ENCODE measurements around the gene LILRB3.
"Not testable (repeated sequence)": the region's sequence is repeated elsewhere in the genome, so short reads cannot be mapped to it uniquely, and the experiment has no call there.

LILRB3 gene

DNA sequence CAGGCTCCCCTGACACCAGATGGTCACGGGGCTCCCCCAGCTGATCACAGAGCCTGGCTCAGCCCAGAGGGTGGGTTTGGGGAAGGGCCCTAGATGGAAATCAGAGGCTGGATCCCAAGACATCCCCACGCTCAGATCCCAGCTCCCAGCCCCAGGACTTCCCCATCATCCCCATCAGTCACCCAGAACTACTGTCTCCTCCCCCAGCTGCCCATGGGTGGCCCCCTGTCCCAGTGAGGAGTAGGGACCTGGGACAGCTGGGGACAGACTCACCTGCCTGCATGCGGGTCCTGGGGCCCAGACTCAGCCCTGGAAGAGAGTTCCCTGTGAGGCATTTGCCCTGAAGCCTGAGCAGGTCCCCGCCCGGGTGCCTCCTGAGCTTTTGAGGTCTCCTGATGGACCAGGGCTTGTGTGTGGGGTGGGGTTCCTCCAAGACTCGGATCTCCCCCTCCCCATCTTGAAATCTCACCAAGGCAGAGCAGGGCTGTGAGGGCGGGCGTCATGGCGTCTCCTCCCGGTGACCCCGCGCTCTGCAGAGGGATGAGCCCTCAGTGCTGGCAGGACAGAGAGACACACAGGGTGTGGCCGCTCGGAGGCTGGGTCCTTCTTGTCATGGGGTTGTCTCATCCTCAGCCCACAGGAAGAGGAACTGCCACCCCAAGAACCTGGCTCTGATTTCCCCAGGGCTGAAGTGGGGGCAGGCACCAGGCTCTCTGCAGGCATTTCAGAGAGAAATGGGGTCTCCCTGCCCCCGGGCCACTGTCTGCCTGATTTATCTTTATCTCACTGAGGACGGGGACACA is at the start of gene LILRB3:
LILRB3 (minus strand) TSS at position 534 of the 803 bp plus-strand sequence; CDS start at position 503, 31 bp downstream.
- DNase-seq, result not testable (repeated sequence)

GRCh38 chr19:54272181-54272580 is 49.4 kb upstream of the LILRB3 start:
- DNase-seq, result not testable (repeated sequence)

DNA sequence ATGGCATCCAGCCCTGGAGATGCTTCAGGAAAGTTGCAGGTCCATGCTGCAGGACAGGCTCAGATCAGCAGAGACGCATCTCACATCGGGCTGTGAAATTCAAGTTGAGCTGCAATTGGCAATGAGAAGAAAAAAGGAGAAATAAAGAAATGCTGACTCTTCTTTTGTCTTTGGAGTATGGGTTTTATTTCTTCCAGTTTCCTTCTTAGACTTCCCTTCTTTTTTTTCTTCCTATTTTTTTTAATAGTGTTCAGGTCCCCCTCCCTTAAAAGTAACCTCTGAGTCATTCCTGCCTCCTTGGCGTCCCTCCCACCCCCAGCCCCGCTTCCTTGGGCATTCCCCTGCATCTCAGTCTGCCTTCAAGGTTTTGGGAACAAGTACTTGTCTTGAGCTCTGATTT is 48.8 kb upstream of the LILRB3 start:
- DNase-seq, result not testable (repeated sequence)

- DNase-seq, result no peak
Observed at GRCh38 chr19:54271106-54271505, 48.3 kb upstream of the LILRB3 start.

DNA sequence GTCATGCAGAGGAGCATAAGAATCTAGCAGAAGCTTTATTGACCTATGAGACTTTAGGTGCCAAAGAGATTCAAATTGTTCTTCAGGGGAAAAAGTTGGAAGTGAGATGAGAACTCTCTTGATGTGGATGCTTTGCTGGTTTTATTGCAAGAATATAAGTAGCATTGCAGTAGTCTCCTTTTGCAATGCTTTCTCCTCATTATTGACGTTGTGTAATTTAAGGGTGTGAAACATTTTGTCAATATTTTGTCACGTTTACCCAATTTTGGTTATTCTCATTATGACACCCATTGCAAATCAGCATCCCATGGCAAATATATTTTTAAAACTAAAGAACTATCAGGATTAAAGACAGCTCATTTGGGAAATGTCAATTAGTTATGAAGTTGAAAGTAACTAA is 46.1 kb upstream of the LILRB3 start:
- no peak for DNase-seq

GRCh38 chr19:54266133-54266532 is 43.3 kb upstream of the LILRB3 start:
- peak; percentile 24 to 73 (median 67) for DNase-seq

- no peak for DNase-seq
Observed at GRCh38 chr19:54262470-54262869, 39.7 kb upstream of the LILRB3 start.

DNA sequence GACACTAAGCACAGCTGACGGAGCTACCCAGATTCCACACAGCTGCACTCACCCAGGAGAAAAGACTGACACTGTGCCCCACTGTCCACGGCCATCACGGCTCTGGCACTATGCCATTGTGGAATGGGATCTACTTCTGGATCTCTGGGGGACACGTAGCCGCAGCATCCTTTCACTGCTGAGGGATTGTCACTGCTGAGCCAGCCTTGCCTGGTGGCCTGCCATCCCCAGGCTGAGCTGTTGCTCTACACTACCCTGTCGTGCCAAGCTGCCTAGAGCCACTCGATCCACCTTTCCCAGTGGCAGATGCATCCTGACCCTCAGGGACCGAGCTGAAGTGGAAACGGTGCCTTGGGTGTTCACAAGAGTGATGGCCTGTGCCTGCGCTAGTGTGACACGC is 39.3 kb upstream of the LILRB3 start:
- DNase-seq, result no peak

- DNase-seq, result no peak
Observed at GRCh38 chr19:54257116-54257480, 34.3 kb upstream of the LILRB3 start, which contains the start of gene LILRB5. LILRB5 (minus strand) TSS chr19:54257273; CDS start chr19:54257193, 80 bp downstream.

DNA sequence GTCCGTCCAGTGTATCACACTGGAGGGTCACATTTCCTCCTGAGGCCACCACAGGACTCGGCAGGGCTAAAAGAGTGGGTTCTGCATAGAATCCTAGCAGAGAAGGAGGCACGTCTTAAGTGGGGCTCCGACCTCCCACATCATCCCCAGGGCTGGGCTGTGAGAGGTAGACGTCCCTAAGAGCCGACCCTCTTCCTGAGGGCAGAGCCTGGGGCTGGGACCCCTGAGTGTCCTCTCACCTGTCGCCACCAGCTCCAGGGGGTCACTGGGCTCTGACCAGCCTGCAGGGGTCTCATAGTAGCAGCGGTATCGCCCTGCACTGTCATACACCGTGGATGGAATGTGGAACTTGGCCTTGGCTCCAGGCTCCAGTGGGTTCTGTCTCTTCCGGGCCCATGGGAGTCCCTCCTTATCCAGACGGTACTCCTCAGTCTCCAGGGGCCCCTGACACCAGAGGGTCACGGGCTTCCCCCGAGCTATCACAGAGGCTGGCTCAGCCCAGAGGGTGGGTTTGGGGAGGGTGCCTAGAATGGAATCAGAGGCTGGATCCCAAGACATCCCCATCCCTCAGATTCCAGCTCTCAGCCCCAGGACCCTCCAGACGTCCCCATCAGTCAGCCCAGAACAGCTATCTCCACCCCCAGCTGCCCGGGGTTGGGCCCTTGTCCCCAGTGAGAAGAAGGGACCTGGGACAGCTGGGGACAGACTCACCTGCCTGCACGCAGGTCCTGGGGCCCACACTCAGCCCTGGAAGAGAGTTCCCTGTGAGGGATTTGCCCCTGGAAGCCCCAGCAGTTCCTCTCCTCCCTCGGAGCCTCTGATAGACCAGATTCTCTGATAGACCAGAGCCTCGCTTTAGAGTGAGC is 33.7 kb upstream of the LILRB3 start:
- DNase-seq, result no peak

DNA sequence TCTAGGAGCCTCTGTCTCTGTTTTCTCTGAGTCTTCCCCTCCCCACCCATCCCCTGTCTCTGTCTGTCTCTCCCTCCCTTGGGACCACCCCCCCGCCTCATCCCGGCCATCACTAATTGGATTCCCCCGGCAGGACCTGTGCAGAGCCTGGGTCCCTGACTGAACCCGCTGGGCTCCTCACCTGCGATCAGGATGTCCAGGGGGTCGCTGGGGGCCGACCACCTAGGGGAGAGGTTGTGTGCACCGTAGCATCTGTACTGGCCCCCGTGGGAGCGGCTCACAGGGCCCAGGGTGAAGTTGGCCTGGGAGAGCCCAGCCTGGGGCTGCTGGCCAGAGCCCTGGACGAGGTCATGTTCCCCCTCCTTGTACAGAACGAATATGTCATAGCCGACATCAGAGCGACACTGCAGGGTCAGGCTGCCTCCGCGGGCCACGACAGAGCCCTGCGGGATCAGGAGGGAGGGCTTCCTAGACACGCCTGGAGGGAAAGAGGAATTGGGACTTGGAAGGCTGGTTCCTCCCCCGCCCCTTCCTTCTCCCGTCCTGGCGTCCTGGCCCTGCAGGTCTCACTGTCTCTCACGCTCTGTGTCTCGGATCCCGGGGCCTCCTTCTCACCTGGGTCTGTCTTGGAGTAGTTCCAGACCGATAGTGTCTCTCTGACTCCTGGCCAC is 32.4 kb upstream of the LILRB3 start:
- DNase-seq, result no peak

DNA sequence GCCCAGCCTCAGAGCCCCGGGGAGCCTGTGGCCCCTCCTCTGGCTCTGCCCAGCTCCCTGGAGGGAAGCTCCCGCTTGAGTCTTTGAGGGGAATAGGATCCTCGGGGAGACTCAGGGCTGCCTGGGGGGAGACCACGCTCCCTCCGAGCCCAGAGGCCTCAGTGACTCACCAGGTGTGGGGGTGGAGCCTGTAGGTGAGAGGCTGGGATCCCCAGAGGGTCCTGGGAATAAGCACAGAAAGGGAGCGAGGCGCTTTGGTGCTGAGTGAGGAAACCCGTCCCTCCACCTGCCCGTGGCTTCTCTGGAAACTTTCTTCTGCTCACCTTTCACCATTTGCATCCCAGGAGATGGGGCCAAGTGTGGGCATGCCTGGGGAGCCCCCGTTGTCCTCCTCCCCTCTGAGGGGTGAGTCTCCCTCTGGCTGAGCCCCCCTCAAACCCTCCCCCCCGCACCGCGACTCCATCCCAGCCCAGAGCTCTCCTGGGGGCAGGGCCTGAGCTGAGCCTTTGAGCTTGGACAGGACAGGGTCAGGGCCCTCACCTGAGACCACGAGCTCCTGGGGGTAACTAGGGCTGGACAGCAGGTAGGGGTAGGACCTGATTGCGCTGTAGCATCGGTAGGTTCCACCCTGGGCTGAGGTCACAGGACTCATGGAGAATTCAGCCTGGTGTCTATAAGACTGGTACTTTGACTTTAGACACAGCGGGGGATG is 31.5 kb upstream of the LILRB3 start:
- DNase-seq, result no peak

GRCh38 chr19:54253331-54254194 is 30.8 kb upstream of the LILRB3 start:
- DNase-seq, result no peak

- DNase-seq, result no peak
Observed at GRCh38 chr19:54252845-54253244, 30.0 kb upstream of the LILRB3 start.

GRCh38 chr19:54252243-54252642 is 29.4 kb upstream of the LILRB3 start:
- no peak for DNase-seq

- DNase-seq, result no peak
Observed at GRCh38 chr19:54248016-54248601, 25.3 kb upstream of the LILRB3 start.

DNA sequence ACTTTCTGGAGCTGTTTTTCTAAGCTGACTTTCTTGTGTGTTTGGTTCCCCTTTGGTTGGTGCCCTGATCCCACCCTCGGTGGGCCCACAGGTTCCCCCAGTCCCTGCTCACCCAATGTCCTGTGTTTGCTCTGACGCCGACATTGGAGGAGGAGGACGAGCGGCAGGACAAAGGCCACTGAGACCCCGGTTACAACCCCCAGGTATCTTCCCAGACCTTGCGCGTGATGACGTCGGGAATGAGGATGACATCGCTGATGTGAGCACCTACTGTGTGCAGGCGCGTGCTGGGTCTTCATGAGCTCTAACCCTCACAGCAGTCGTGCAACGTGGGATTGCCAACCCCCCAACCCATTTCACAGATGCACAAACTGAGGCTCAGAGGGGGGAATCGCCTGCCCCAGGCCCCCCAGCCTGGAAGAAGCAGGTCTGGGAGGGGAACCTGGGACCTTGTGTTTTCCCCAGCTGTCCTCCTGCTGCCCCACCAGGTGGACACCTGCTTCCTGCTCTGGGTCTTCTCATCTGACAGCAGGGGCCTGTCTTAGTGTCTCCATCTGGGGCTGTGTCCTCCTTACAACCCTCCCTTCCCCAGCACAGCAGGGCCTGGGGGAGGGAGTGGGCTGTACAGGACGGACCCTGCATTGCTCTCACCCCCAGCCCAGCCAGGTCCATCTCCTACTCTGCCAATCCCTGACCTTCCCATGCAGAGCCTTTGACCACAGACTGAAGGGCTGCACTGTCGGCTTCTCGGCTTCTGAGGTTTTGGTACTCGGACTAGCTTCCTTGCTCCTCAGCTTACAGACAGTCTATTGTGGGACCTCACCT is 24.5 kb upstream of the LILRB3 start:
- DNase-seq, result no peak

DNA sequence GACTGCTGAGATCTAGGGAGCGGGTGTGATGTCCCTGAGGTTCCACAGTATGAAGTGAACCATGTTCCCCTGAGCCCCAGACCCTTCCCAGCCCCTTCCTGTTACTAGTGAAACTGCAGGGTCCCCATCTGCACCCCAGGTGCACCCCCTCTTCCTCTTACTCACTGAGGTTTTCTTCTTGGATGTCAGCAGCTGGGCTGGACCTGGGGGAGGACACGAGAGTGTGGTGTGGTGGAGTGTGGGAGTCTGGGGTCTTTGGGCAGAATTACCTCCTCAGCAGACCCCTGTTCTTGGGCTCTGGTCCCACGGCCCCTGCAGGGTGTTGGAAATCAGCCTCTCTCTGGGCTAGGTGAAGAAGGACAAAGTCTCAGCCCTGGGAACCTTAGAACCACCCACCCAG is 23.1 kb upstream of the LILRB3 start:
- DNase-seq, result no peak

GRCh38 chr19:54243809-54244208 is 21.0 kb upstream of the LILRB3 start:
- not testable (repeated sequence) for DNase-seq

DNA sequence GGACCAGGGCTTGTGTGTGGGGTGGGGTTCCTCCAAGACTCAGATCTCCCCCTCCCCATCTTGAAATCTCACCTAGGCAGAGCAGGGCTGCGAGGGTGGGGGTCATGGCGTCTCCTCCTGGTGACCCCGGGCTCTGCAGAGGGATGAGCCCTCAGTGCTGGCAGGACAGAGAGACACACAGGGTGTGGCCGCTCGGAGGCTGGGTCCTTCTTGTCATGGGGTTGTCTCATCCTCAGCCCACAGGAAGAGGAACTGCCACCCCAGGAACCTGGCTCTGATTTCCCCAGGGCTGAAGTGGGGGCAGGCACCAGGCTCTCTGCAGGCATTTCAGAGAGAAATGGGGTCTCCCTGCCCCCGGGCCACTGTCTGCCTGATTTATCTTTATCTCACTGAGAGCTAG is 19.8 kb upstream of the LILRB3 start, which contains the start of gene LILRA6:
LILRA6 (minus strand) TSS at position 145 of the 400 bp plus-strand sequence.
- DNase-seq, result not testable (repeated sequence)

Data from NCI-H1417 (cell line).